Smooth muscle cell (in vitro differentiated cells): Measurements from ENCODE around the gene PTX4. TPM values are rescaled to one million over a fixed set of nuclear protein-coding genes. Genes with fewer than 3 reads are reported as not detected.

Experiments
- DNase-seq: peaks from one replicate; lab custom pipeline; 2025; ENCODE audit not compliant: unreplicated experiment; lab: John Stamatoyannopoulos, UW
- H2AFZ ChIP-seq: fragments of 200-600 bp; sonication (generic); 2 replicates; pipeline ENCODE4 v1.6.0; 2016; ENCODE audit warnings: antibody characterized with exemption, low read depth, mild to moderate bottlenecking
- H3F3A ChIP-seq: fragments of 200-600 bp; sonication (generic); 2 replicates; pipeline ENCODE4 v1.6.0; 2017; ENCODE audit warnings: antibody characterized with exemption, low read depth
- H3K27ac ChIP-seq: fragments of 200-600 bp; sonication (generic); 2 replicates; pipeline ENCODE4 v1.5.1; 2016; ENCODE audit warnings: low read depth, mild to moderate bottlenecking
- H3K27me3 ChIP-seq: fragments of 200-600 bp; sonication (generic); 2 replicates; pipeline ENCODE4 v1.6.1; 2016; ENCODE audit warnings: low read depth, mild to moderate bottlenecking
- H3K36me3 ChIP-seq: fragments of 200-600 bp; sonication (generic); 2 replicates; pipeline ENCODE4 v1.5.1; 2016; ENCODE audit warnings: low read depth
- H3K4me1 ChIP-seq: fragments of 200-600 bp; sonication (generic); 2 replicates; pipeline ENCODE4 v1.5.1; 2016; ENCODE audit warnings: low read depth
- H3K4me2 ChIP-seq: fragments of 200-600 bp; sonication (generic); 2 replicates; pipeline ENCODE4 v1.6.0; 2016; ENCODE audit warnings: mild to moderate bottlenecking
- H3K4me3 ChIP-seq: fragments of 200-600 bp; sonication (generic); 2 replicates; pipeline ENCODE4 v1.5.1; 2016; ENCODE audit warnings: mild to moderate bottlenecking
- H3K79me2 ChIP-seq: fragments of 200-600 bp; sonication (generic); 2 replicates; pipeline ENCODE4 v1.6.0; 2016; ENCODE audit warnings: low read depth, mild to moderate bottlenecking
- H3K9ac ChIP-seq: fragments of 200-600 bp; sonication (generic); 2 replicates; pipeline ENCODE4 v1.6.0; 2016; ENCODE audit warnings: low read depth
- H3K9me3 ChIP-seq: fragments of 200-600 bp; sonication (generic); replicated peaks from 2 replicates; pipeline ENCODE4 v1.5.1; 2016; ENCODE audit warnings: low read depth
- H4K20me1 ChIP-seq: fragments of 200-600 bp; sonication (generic); 2 replicates; pipeline ENCODE4 v1.6.0; 2016; ENCODE audit warnings: low read depth
- WGBS: methylation state at CpG from one replicate; pipeline ENCODE4 v1.1.7; 2016; ENCODE audit warnings: low lambda C conversion rate; 5-methylcytosine and 5-hydroxymethylcytosine counted together
- polyA plus RNA-seq: library from polyadenylated mRNA; unstranded; fragments of >200 nt; fragmentation: Nextera tagmentation; extraction: Ambion mirVana; gene quantifications from 2 replicates; pipeline ENCODE4 v1.2.1, GENCODE V29; 2016
- total RNA-seq: library from RNA; depleted of rRNA; stranded (reverse); fragments of >200 nt; gene quantifications from 2 replicates; pipeline ENCODE4 v1.2.3, GENCODE V29; 2014
- TF ChIP-seq, protein P1 (sequence below): fragments of 200-600 bp; sonication (generic); IDR thresholded peaks from 2 replicates; pipeline ENCODE4 v1.5.1; 2017; ENCODE audit warnings: borderline replicate concordance, mild to moderate bottlenecking, antibody characterized with exemption; ENCODE audit not compliant: insufficient read depth, poor library complexity, severe bottlenecking

Gene PTX4
- total and polyA plus RNA-seq, 2 experiments from 2014 or later: not detected

GRCh38 chr16:1511662-1512569 is 23.2 kb upstream of the PTX4 start:
- no peak overlapping the region for H3K27ac ChIP-seq
- no peak overlapping the region for H3K4me3 ChIP-seq
- no peak overlapping the region for H3K9ac ChIP-seq
- no peaks in the 10 kb centered on the region for H3K9me3 ChIP-seq
- H3K4me1 ChIP-seq: no peaks in the 10 kb centered on the region
- H3F3A ChIP-seq: no peaks in the 10 kb centered on the region
- no peaks in the 10 kb centered on the region for H3K79me2 ChIP-seq
- no peaks in the 10 kb centered on the region for H3K36me3 ChIP-seq
- WGBS: 92% methylated on average over 26 of the region's 30 CpGs
- H3K27me3 ChIP-seq: no peaks in the 10 kb centered on the region
- TF ChIP-seq, protein P1, sequence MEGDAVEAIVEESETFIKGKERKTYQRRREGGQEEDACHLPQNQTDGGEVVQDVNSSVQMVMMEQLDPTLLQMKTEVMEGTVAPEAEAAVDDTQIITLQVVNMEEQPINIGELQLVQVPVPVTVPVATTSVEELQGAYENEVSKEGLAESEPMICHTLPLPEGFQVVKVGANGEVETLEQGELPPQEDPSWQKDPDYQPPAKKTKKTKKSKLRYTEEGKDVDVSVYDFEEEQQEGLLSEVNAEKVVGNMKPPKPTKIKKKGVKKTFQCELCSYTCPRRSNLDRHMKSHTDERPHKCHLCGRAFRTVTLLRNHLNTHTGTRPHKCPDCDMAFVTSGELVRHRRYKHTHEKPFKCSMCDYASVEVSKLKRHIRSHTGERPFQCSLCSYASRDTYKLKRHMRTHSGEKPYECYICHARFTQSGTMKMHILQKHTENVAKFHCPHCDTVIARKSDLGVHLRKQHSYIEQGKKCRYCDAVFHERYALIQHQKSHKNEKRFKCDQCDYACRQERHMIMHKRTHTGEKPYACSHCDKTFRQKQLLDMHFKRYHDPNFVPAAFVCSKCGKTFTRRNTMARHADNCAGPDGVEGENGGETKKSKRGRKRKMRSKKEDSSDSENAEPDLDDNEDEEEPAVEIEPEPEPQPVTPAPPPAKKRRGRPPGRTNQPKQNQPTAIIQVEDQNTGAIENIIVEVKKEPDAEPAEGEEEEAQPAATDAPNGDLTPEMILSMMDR: no peak
- no peaks in the 10 kb centered on the region for H4K20me1 ChIP-seq
- H3K4me2 ChIP-seq: no peak overlapping the region
- DNase-seq: no peak
- H2AFZ ChIP-seq: no peak overlapping the region

DNA sequence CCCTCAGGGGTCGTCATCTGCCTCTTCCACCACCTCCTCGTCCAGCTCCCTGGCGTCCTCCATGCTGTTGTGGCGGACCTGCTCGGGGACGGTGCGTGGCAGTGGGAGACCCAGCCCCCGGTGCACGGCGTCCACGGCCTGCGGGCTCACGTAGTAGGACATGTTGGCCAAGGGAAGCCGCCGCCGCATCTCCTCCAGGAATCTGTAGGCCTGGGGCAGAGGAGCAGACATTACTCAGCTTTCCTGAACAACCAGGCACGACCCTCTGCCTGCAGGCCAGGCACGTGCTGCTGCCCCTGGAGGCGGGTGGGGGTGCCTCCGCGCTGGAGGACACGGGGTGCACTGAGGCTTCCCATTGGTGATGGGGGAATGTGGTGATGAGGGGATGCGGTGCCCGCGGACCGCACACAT is 22.2 kb upstream of the PTX4 start:
- H4K20me1 ChIP-seq: no peaks in the 10 kb centered on the region
- no peak overlapping the region for H3K4me3 ChIP-seq
- H3K4me2 ChIP-seq: no peak overlapping the region
- no peak for DNase-seq
- H3K4me1 ChIP-seq: no peaks in the 10 kb centered on the region
- H3K36me3 ChIP-seq: no peaks in the 10 kb centered on the region
- H3F3A ChIP-seq: no peaks in the 10 kb centered on the region
- TF ChIP-seq, protein P1: no peak
- H3K9ac ChIP-seq: no peak overlapping the region
- no peaks in the 10 kb centered on the region for H3K9me3 ChIP-seq
- H3K27ac ChIP-seq: no peak overlapping the region
- 94% methylated on average over 26 of the region's 26 CpGs for WGBS
- H3K79me2 ChIP-seq: no peaks in the 10 kb centered on the region
- H3K27me3 ChIP-seq: no peaks in the 10 kb centered on the region
- H2AFZ ChIP-seq: no peak overlapping the region

GRCh38 chr16:1510272-1510671 is 21.5 kb upstream of the PTX4 start:
- Histone ChIP-seq H3K27ac (no peak overlapping the region), H2AFZ (no peak overlapping the region), H3K36me3 (no peaks in the 10 kb centered on the region), H3K4me1 (no peaks in the 10 kb centered on the region), H3K9ac (no peak overlapping the region), H3K79me2 (no peaks in the 10 kb centered on the region), H3K9me3 (no peaks in the 10 kb centered on the region), H4K20me1 (no peaks in the 10 kb centered on the region), H3K4me3 (no peak overlapping the region), H3F3A (no peaks in the 10 kb centered on the region), H3K27me3 (no peaks in the 10 kb centered on the region), H3K4me2 (no peak overlapping the region)
- WGBS: 94% methylated on average over 10 of the region's 10 CpGs
- DNase-seq: no peak
- TF ChIP-seq, protein P1: no peak
